ENCODE measurements around the gene INTS1.

- TF ChIP-seq POLR2AphosphoS5 (IDR thresholded peaks at IDR 0.05; ENCODE audit: low read depth, low read length) (no peak), TAF1 (IDR thresholded peaks at IDR 0.05; ENCODE audit: low read depth, low read length) (no peak)
Observed at GRCh38 chr7:1454542-1454941, 49.6 kb downstream of the INTS1 start.
